ENCODE data around the gene ZNF524.
A peak's percentile ranks its signal among the peaks of the same experiment; 100 is the strongest.

The ZNF524 gene

GRCh38 chr19:55603115-55603514 is 3.0 kb downstream of the ZNF524 start:
- DNase-seq: no peak

- DNase-seq: no peak
These were observed 3.6 kb downstream of the ZNF524 start for GRCh38 chr19:55603581-55604292.

GRCh38 chr19:55605207-55605636 is 5.1 kb downstream of the ZNF524 start:
- peak; percentile 91 for DNase-seq

GRCh38 chr19:55605637-55606470 is 5.8 kb downstream of the ZNF524 start, which contains the start of gene ZNF865:
ZNF865 (plus strand) TSS chr19:55605647; CDS start chr19:55613619, 7,972 bp downstream.
- peak; percentile 41 for DNase-seq

DNA sequence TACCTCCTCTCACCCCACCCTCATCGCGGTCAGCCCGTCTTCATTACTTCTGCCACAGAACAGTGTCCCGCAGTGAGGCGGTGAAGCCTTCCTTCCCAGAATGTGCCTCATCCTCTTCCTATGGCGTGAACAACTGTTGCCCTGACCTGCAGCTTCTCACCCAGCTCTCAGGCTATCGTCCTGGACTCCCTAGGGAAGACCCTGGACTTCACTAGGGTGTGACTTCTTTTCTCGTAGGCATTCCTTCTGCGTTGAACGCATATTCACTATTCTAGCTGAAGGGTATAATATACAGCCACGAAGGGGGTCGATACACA is 6.3 kb downstream of the ZNF524 start:
- DNase-seq: no peak

- no peak for DNase-seq
These were observed 6.7 kb downstream of the ZNF524 start for GRCh38 chr19:55606817-55607216.

GRCh38 chr19:55609326-55609725 is 9.2 kb downstream of the ZNF524 start:
- DNase-seq: no peak

GRCh38 chr19:55611300-55611982 is 11.4 kb downstream of the ZNF524 start:
- DNase-seq: no peak

DNA sequence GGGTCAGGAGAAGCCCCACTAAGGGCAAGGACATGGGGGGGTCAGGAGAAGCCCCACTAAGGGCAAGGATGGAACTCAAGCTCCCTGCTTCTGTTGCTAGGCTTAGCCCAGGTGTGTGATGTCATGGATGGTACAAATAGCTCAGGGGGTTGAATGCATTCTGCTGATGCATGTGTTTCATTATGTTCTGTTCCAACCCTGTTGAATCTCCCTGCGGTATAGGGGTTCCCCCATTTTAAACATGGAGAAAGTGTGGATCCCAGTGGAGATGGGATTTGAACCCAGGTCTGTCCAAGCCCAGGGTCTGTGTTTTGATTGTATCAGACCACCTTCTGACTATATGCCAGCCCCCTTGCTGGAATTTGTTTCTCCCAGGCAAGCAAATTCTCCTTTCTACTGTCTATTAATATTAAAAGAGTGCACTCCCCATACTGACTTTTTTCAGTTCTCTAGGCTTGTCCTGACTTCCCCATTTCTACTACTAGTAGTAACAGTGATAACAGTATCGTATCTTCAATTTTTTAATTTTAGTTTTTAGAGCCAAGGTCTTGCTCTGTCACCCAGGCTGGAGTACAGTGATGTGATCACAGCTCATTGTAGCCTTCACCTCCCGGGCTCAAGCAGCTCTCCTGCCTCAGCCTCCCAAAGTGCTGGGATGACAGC is 12.0 kb downstream of the ZNF524 start:
- no peak for DNase-seq

GRCh38 chr19:55613396-55613795 is 13.3 kb downstream of the ZNF524 start:
- DNase-seq: no peak

GRCh38 chr19:55613930-55614710 is 14.0 kb downstream of the ZNF524 start:
- no peak for DNase-seq

GRCh38 chr19:55614711-55615542 is 14.8 kb downstream of the ZNF524 start:
- DNase-seq: no peak

DNA sequence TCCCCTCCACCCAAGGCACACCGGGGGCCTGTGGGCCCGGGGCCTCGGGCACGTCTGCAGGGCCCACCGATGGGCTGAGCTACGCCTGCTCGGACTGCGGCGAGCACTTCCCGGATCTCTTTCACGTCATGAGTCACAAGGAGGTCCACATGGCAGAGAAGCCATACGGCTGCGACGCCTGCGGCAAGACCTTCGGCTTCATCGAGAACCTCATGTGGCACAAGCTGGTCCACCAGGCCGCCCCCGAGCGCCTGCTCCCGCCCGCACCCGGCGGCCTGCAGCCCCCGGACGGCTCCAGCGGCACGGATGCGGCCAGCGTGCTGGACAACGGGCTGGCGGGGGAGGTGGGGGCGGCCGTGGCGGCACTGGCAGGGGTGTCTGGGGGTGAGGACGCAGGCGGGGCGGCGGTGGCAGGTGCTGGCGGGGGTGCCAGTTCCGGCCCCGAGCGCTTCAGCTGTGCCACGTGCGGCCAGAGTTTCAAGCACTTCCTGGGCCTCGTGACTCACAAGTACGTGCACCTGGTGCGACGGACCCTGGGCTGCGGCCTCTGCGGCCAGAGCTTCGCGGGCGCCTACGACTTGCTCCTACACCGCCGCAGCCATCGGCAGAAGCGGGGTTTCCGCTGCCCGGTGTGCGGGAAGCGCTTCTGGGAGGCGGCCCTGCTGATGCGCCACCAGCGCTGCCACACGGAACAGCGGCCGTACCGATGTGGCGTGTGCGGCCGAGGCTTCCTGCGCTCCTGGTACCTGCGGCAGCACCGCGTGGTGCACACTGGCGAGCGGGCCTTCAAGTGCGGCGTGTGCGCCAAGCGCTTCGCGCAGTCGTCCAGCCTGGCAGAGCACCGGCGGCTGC is 15.7 kb downstream of the ZNF524 start:
- DNase-seq: no peak

GRCh38 chr19:55616395-55616875 is 16.3 kb downstream of the ZNF524 start:
- no peak for DNase-seq

GRCh38 chr19:55617426-55617825 is 17.3 kb downstream of the ZNF524 start:
- DNase-seq: no peak

DNA sequence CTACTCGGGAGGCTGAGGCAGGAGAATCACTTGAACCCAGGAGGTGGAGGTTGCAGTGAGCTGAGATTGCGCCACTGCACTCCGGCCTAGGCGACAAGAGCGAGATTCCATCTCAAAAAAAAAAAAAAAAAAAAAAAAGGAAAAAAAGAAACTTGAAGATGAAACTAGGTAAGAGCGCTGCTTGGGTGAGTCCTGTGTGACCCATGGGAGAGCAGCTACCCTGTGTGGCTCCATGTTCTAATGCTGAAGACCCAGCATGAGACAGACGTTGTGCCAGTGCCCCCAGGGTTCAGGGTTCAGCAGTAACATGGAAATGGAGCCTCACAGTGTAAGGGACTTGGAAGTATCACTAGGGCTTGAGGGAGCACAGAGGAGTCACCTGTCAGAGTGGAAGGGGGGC is 18.3 kb downstream of the ZNF524 start:
- no peak for DNase-seq

- no peak for DNase-seq
These were observed 19.2 kb downstream of the ZNF524 start for GRCh38 chr19:55619286-55619685.

- no peak for DNase-seq
These were observed 20.5 kb downstream of the ZNF524 start for GRCh38 chr19:55620410-55621204.

- no peak for DNase-seq
These were observed 21.2 kb downstream of the ZNF524 start for GRCh38 chr19:55621205-55621672.

All from NCI-H524 treated with DMSO at 0.1 percent for 48 hours (cell line).